HG03025 (cell line): ENCODE measurements around the gene RERE.
"Not testable (repeated sequence)": the region's sequence is repeated elsewhere in the genome, so short reads cannot be mapped to it uniquely, and the experiment has no call there.

Experiments used
- ATAC-seq: cut with Tn5 transposase; IDR thresholded peaks from one replicate; pipeline ENCODE4 v1.9.1; 2021; ENCODE audit warnings: mild to moderate bottlenecking, moderate library complexity; ENCODE audit not compliant: unreplicated experiment, low FRiP score

RERE gene

DNA sequence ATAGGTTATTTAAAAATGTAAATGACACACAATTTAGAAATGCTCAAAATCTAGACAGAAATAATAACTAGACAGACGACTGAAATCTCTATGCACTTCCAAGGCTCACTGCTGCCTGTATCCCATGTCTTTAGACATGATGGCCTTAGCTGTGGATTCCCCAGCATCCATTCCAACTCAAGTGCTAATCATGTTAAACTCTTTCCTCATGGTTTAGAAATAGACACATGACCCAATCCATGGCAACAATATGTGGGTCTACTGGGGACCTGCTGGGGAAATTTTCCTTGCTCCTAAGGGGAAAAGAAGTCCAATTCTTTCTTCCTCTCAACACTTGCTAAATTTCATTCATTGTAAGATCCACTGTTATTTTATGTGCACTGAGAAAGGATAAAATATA is 311.0 kb downstream of the RERE start:
- ATAC-seq: no peak

DNA sequence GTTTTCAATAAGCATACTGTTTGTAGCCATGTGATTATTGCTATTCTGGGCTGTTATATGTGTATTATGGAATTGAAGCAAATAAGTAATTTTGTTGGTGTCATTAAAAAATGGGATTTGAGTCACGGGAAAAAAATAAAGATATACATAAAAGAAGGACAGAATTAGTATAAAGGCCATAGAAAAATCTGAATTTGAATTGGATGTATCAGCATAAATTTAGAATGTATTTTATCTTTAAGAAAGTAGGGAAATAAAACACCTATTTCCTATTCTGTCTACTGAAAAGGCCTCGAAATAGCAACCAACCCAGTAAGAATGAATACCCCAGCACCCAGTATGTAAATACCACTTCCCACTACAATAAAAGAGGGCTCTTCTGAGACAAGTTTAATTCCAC is 313.6 kb downstream of the RERE start:
- no peak for ATAC-seq

DNA sequence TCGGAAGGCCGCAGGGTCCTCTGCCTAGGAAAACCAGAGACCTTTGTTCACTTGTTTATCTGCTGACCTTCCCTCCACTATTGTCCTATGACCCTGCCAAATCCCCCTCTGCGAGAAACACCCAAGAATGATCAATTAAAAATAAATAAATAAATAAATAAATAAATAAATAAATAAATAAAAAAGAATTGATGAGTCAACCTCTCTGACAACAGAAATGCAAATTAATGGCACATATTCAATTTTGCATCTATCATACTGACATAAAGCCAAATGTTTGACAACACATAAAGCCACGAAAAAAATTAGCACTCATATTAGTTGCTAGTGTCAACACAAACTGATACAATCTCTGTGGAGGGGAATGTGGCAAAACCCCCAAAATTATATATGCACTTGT is 314.5 kb downstream of the RERE start:
- ATAC-seq: not testable (repeated sequence)

DNA sequence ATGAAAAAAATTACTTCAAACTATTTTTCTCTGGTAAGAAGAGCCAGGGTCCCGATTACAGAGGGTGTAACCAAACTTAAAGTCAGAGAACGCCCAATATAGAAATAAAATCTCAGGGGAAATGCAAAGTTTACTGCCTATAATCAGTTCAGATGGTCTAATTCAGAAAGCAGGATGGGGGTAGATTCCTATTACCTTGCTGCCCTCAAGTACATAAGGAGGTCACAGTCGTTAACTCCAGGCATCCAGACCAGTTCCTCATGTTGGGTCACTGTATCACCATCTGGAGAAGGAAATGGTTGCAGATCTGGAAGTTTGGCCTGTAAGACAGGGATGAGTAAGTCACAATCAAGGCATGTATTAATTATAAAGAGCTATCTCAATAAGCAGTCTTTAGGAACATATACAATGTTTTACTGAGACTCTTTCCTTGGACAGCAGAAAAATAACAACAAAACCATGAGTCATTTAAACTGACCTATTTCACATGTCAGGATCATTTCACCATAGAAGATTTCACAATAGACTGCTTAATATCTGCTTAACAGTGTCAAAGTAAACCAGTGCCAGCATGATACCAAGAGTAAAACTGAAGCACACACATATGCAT is 320.1 kb downstream of the RERE start:
- no peak for ATAC-seq

DNA sequence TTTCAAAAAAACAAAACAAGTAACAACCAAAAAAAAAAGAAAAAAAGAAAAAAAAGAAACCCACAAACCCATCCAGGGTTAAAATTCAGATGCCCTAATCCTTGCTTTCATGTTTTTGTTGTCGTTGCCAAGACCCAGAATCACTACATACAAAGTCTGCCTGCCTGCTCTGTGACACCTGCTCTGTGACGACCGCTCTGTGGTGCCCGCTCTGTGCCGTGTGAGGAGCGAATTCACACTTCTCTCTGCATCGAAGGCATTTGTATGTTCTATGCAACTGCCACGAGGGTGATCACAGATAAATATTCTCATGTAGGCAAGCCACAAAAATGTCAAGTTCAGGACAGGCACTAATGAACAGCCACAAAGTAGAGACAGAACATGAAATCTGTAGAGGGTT is 321.0 kb downstream of the RERE start:
- ATAC-seq: no peak

DNA sequence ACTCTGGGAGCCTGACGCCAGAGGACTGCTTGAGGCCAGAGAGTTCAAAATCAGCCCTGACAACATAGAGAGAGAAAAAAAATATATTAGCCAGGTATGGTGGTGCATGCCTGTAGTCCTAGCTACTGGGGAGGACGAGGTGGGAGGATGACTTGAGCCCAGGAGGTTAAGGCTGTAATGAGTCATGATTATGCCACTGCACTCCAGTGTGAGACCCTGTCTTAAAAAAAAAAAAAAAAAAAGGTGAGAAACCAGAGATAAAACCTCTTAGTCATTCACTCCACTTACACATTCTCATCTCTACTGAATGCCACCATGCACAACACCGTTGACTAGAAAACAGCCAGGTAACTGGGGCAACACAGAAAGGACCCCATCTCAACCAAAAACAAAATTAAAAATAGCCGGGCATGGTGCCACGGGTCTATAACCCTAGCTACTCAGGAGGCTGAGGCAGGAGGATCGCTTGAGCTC is 321.5 kb downstream of the RERE start:
- no peak for ATAC-seq

DNA sequence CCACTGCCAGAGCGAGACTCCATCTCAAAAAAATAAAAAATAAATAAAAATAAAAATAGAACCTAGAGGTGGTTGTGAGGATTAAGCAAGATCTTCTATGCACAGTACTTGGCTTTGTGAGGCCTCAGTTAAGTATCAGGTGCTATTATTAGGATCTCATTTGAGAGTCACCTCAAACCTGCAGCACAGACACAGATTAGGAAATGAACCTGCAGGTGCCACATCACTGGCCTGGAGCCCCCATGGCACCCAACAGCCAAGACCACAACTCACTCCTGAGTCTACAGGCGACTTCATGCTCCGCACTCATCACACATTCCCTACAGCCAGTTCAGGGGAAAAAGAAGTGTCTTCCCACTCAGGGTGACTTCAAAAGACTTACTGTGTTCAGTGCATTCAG is 322.8 kb downstream of the RERE start:
- no peak for ATAC-seq

DNA sequence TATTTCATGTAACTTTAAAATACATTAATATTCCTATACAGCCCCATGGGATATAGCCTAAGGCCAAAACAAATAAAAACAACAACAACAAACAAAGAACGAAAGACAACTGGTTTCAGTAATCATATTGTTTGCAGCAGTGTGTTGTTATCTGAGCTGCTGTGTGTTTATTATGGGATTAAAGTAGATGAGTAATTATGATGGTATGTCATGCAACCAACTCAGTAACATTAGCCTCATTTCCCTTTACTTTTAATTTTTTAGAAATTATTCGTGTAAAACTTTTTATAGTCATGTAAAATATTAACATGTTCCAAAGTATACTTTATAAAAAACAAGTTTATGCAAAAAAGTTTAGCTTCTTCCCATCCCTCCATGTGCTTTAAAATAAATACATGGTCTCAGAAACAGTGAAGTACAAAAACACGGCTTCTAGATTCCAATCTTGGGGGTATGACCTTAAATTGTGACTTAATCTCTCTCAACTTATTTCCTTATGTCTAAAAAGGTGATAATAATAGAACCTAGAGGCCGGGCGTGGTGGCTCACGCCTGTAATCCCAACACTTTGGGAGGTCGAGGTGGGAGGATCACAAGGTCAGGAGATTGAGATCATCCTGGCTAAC is 323.4 kb downstream of the RERE start:
- no peak for ATAC-seq

DNA sequence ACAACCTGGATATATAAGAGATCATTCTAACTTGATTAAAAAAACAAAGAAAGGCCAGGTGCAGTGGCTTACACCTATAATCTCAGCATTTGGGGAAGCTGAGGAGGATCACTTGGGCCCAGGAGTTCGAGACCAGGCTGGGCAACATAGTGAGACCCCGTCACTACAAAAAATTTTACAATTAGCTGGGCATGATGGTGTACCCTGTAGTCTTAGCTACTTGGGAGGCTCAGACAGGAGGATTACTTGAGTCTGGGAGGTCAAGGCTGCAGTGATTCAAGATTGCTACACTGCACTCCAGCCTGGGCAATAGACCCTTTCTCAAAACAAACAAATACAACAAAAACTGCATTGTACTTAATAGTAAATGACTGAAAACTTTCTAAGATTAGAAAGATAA is 330.2 kb downstream of the RERE start:
- ATAC-seq: no peak

DNA sequence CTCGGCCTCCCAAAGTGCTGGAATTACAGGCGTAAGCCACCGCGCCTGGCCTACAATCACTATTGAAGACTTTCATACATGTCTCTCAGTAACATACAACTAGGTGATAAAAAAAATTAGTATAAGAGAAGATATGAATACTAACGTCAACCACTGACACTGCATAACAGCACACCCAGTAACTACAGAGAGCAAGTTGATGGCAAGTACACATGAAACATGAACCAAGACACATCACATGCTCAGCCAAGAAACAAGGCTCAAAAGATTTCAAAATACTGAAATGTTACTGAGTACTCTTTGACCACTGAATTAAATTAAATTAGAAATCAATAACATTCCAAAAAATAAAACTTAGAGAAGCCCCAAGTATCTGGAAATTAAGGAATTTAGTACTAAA is 331.4 kb downstream of the RERE start:
- no peak for ATAC-seq

DNA sequence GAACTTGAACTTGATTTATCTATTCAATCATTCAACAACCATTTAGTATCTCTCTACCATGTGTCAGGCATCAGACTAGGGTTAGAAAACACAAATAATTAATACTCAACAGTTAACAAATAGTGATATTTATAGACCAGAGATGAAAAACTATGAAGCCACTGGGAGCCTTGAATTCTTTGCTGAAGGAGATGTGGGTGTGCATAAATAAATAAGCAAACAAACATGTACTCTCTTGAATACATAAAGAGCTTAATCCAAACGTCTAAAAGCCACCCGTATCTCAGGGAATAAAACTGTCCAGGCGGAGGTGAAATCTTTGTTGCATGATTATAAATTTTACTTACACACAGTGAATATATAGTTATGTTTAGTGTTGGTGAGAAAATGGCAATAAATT is 333.9 kb downstream of the RERE start:
- ATAC-seq: no peak

DNA sequence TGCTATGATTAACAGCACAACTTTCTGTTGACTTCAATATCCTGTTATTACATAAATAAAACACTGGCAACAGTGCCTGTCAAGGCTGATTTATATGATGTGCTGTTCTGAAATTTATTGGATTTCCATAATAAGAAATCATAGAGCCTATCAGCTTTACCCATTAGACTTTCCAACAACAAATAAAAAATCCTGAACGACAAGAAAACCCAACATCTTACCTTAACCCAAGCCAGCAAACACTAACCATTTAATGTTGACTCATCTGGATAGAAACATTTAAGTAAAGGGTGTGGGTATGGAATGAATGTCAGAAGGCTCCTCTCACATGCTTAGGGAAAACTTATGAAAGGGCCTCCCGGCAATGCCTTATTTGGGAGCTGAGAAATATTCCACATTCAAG is 334.5 kb downstream of the RERE start:
- ATAC-seq: no peak

DNA sequence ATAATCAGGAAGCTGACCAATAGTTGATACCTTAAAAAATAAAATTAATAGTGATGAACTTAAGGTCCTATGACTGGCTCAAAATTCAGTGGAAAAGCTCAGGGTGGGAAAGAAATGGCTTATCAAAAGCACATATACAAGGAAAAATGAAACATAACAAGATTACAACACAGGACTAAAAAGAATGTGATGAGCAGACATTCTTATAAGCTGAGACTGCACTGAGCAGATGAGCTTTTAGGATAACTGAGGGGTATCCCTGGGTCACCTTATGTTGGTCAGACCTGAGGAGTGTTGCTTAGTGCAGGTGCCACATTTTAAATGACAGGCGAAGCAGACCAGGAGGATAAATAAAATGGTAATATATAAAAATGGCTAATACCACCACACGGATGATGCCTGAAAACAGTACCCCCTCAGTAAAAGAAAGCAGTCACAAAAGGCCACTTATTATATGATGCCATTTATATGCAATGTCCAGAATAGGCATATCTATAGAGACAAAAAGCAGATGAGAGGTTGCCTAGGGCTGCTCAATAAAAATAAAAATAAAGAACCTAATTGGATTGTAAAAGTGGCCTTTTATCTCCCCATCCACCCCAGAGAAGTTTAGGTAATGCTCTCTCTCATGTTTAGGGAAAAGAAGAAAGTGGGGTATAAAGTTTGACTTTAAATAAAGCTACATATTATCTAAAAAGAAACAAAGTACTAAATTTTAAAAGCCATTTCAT is 335.6 kb downstream of the RERE start:
- ATAC-seq: no peak

DNA sequence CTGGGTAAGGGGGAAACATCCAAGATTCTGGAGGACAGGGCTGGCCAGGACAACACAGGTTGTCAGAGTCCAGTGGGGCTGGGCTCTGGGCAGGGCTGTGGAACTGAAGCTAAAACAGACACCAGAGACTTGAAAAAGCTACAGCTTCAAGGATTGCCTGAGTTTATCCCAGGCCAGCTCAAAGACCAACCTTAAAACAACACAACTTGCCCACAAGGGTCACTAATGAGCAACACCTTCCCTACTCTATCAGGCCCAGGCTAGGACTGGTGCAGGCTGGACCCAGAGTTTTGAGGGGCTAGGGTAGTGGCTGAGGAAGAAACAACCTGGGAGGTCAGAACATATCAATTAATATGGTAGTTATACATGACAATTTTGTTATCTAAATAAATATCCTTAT is 338.9 kb downstream of the RERE start:
- ATAC-seq: no peak

DNA sequence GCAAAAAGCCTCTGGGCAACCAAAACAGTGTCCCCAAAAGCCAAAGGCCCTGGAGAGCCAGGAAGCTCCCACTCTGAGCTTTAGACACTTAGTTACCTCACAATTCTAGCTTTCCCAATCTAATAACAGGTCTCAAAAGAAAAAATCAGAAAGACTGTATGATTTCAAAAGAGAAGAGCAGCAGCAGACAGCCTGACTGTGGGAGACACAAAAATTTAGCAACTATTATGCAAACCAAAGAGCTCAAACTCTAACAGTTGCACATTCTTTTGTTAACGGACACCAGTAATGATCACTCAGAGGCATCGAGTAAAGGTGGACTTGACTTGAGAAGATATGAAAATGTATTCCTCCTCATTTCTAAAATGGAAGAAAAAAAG is 339.5 kb downstream of the RERE start:
- ATAC-seq: no peak

DNA sequence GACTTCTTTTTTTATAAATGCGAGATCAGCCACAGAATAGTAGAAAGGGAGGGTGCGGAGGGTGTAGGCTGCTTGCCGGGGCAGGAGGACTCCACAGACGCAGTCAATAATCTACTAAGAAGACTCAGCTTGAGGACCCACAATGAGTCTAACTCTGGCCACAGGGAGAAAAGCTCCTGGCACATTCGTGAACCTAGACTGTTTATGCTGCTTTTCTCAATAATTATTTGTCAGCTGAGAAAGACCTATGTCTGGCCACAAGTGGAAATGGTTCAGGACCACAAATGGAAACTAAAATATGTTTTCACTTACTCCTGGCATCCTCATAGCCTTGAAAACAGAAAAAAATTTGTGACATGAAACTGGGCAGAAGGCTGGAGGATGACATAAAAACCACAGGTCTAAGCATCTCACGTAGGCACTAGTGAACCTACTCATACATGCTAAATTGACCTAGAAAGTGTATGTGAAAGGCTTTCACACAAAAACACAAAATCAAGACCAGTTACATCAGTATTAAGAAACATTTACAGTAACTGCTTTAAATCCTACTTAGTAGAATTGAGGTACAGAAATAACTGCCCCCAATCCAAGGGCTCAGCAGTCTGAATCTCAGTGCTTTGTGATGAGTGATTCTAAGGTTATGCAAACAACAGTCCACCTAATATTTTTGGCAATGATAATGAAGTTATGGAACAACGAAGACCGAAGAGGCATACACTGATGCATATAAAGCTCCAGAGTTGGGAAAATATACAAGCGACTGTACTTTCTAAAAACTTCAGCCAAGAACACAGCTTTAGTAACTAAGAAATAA is 340.1 kb downstream of the RERE start:
- no peak for ATAC-seq

DNA sequence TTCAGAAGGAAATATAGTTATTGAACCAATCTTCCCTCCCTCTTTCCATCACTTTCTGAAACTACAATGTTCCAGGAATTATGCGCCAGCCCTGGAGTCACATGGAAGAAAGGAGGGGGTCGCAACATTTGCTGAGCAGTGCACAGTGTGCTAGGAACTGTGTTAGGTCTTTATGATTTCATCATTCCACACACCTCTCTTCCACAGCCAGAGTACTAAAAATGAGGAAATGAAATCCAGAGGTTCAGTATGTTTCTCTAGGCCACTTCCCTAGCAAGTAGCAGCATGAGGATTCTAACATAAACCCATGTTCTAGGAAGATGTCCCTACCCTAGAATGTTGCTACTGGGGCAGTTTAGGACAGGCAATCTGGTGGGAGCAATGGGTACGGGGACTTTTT is 341.4 kb downstream of the RERE start:
- ATAC-seq: no peak

DNA sequence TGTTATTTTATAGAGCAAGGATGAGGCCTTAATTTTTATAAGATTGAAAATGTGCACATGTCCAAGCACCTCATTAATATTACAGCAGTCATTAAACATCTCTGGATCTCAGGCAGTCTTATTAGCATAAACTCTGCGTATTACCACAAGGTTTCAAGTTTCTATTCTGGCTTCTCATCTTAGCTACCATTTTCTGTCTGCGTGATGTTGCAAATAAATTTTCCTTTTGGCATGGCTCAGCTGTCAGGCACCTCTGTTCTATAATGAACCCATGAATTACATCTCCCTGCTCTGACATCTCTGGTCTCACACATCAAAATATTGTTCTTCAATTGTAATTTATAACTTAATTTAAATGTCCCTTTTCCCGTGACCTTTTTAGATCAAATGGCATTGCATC is 343.1 kb downstream of the RERE start:
- ATAC-seq: no peak

DNA sequence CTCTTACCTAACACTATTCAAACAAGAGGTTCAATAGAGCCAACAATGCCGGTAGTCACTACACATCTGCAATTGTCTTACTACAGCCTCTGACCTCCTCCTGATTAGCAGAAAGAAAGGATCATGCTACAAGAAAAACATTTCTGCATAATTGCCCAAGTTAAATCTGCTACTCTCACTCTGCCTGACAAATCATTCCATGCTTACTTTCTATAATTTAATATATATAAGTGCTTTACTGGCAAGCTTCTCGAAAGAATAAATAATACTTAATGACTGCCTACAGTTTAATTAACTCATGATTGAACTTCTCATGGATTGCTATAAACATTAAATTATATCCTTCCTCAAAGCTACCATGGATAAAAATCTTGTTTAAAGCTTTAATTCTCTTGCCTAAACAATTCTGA is 343.5 kb downstream of the RERE start:
- ATAC-seq: no peak

DNA sequence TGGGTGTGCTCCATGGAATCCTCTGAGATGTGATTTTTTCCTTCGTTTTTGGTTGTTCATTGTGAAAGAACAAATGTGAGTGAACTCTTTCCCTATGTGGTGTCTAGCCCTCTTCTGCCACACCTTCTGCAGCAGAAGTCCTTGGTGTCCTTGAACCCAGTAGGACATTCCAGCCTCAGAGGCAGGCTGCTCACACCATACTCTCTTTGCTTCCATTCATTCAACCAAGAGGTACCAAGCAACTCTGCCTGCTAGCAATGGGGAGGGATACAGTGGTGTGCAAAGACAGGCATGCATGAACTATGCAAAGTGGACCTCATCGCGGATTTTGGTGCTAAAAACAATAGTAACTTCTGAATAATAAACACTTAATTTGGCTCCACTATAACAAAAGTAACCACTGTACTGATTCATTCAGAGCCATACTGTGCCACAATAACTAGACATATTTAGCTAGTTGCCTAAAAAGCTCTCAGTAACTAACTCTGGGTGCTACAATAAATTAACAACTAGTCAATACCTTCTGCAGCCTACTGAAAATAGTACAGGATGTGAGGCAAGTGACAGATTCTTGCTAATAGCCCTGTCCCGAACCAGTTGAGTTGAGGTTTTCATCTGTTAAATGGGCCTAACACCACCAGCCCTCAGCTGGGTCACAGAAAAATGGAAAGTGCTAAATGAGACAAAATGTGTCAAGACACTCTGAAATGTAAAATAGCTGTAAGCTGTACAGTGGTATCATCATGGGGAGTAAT is 344.1 kb downstream of the RERE start:
- ATAC-seq: no peak
